Measurements from ENCODE around the gene DUS2. TPM values are rescaled to one million over a fixed set of nuclear protein-coding genes. Genes with fewer than 3 reads are reported as not detected.
"Not testable (repeated sequence)": the region's sequence is repeated elsewhere in the genome, so short reads cannot be mapped to it uniquely, and the experiment has no call there.

DUS2 gene
- total RNA-seq, 2 experiments from 2014 or later = 21.1 to 25.2 TPM

DNA sequence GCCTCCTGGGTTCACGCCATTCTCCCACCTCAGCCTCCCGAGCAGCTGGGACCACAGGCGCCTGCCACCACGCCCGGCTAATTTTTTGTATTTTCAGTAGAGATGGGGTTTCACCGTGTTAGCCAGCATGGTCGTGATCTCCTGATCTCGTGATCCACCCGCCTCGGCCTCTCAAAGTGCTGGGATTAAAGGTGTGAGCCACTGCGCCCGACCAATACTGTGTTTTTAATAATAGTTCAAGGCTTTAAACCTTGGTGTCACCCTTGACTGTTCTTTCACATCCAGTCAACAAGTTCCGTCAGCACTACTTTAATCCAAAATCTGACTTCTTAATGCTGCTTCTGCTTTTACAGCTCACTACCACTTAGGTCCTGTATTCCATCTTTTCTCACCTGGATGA is 95.9 kb downstream of the DUS2 start:
- Mint-ChIP-seq H3K4me1 (peaks cover 44% of the 10 kb centered on the region), H3K36me3 (peaks cover 17% of the 10 kb centered on the region)
- H3K9me3 Mint-ChIP-seq; H3K4me3 Mint-ChIP-seq; POLR2A ChIA-PET; ATAC-seq (ENCODE audit: low read depth); H3K27me3 Mint-ChIP-seq; DNase-seq; H3K27ac Mint-ChIP-seq: not testable (repeated sequence)

DNA sequence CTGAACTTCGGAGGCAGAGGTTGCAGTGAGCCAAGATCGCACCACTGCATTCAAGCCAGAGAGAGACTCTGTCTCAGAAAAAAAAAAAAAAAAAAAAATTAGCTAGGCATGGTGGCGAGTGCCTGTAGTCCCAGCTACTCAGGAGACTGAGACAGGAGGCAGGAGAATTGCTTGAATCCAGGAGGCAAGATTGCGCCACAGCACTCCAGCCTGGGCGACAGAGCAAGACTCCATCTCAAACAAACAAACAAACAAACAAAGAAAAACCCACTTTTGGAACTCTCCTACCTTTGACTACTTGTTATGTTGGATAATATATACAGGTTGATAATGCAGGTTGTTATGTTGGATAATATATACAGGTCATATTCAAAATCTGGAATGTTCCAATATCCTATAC is 97.4 kb downstream of the DUS2 start:
- not testable (repeated sequence) for DNase-seq; ATAC-seq (ENCODE audit: low read depth); H3K9me3 Mint-ChIP-seq; H3K4me3 Mint-ChIP-seq; H3K27ac Mint-ChIP-seq; H3K27me3 Mint-ChIP-seq
- peaks cover 20% of the 10 kb centered on the region for H3K36me3 Mint-ChIP-seq
- H3K4me1 Mint-ChIP-seq = peaks cover 41% of the 10 kb centered on the region
- POLR2A ChIA-PET = interaction anchor here (0.6 to 0.7 kb wide), 2 partner anchors 32 to 75 kb away, joined by 3 to 4 read pairs; no protein-coding TSS in a partner anchor

GRCh38 chr16:68126395-68126794 is 103.3 kb downstream of the DUS2 start:
- H3K27me3 Mint-ChIP-seq = no peaks in the 10 kb centered on the region
- DNase-seq (no peak), ATAC-seq (ENCODE audit: low read depth) (no peak)
- peaks cover 36% of the 10 kb centered on the region for H3K4me1 Mint-ChIP-seq
- H3K9me3 Mint-ChIP-seq = no peaks in the 10 kb centered on the region
- H3K27ac Mint-ChIP-seq = no peak overlapping the region
- no peak overlapping the region for H3K4me3 Mint-ChIP-seq
- POLR2A ChIA-PET = no interaction called here
- peaks cover 32% of the 10 kb centered on the region for H3K36me3 Mint-ChIP-seq

GRCh38 chr16:68128577-68129305 is 105.7 kb downstream of the DUS2 start:
- DNase-seq = no peak
- H3K4me1 Mint-ChIP-seq = peaks cover 32% of the 10 kb centered on the region
- H3K9me3 Mint-ChIP-seq = no peaks in the 10 kb centered on the region
- no peaks in the 10 kb centered on the region for H3K27me3 Mint-ChIP-seq
- no peak overlapping the region for H3K4me3 Mint-ChIP-seq
- no peak for ATAC-seq (ENCODE audit: low read depth)
- POLR2A ChIA-PET = no interaction called here
- H3K27ac Mint-ChIP-seq = no peak overlapping the region
- peaks cover 28% of the 10 kb centered on the region for H3K36me3 Mint-ChIP-seq

Other genes starting within 250 kb of the DUS2 start
- gene RANBP10, start 216.7 kb upstream of the DUS2 start, total RNA-seq = 10 to 100 TPM; 23.1 to 23.2 TPM
- gene TSNAXIP1, start 216.4 kb upstream of the DUS2 start, total RNA-seq = under 1 TPM in 1 of 2 experiments, not detected in 1; 0.40 TPM
- 10 to 100 TPM; 48.1 to 50.1 TPM for gene THAP11, start 181.0 kb upstream of the DUS2 start, total RNA-seq
- 10 to 100 TPM; 88.4 TPM for gene NUTF2, start 176.4 kb upstream of the DUS2 start, total RNA-seq
- gene CENPT, start 175.6 kb upstream of the DUS2 start, total RNA-seq = 10 to 100 TPM; 84.0 to 90.7 TPM
- 100 to 1,000 TPM; 119 to 130 TPM for gene EDC4, start 150.2 kb upstream of the DUS2 start, total RNA-seq
- gene NRN1L, start 138.4 kb upstream of the DUS2 start, total RNA-seq = 1 to 10 TPM; 2.1 to 3.1 TPM
- 10 to 100 TPM; 22.8 to 25.6 TPM for gene PSKH1, start 130.0 kb upstream of the DUS2 start, total RNA-seq
- 1 to 10 TPM; 4.9 to 7.2 TPM for gene CTRL, start 91.4 kb upstream of the DUS2 start, total RNA-seq
- gene PSMB10, start 86.4 kb upstream of the DUS2 start, total RNA-seq = 100 to 1,000 TPM; 220 to 246 TPM
- gene LCAT, start 79.2 kb upstream of the DUS2 start, total RNA-seq = 10 to 100 TPM; 17.6 to 23.6 TPM
- gene SLC12A4, start 54.6 kb upstream of the DUS2 start, total RNA-seq = 10 to 100 TPM; 43.9 to 48.7 TPM
- under 1 TPM; 0.54 to 0.64 TPM for gene DPEP3, start 42.8 kb upstream of the DUS2 start, total RNA-seq
- 10 to 100 TPM; 27.5 to 28.6 TPM for gene DPEP2, start 23.8 kb upstream of the DUS2 start, total RNA-seq
- not detected for gene DPEP2NB, start 7.4 kb upstream of the DUS2 start, total RNA-seq
- 10 to 100 TPM; 15.2 to 17.0 TPM for gene DDX28, start 52 bp upstream of the DUS2 start, total RNA-seq
- 100 to 1,000 TPM; 132 to 139 TPM for gene NFATC3, start 62.1 kb downstream of the DUS2 start, total RNA-seq
- gene ESRP2, start 212.8 kb downstream of the DUS2 start, total RNA-seq = under 1 TPM in 1 of 2 experiments, not detected in 1; 0.86 TPM
- gene PLA2G15, start 222.1 kb downstream of the DUS2 start, total RNA-seq = 10 to 100 TPM; 10.8 to 12.5 TPM
- gene SLC7A6, start 241.2 kb downstream of the DUS2 start, total RNA-seq = 100 to 1,000 TPM; 110 to 113 TPM

Measured in activated naive CD8-positive, alpha-beta T cell treated with anti-CD3 and anti-CD28 coated beads, Interleukin-2, amount 10 ng/mL, durations not matched to agents 7 days and 5 days (primary cell).